ENCODE measurements around the gene HIPK4.
"Not testable (repeated sequence)": the region's sequence is repeated elsewhere in the genome, so short reads cannot be mapped to it uniquely, and the experiment has no call there.

HIPK4 gene

GRCh38 chr19:40416918-40417642, 27.1 kb upstream of the HIPK4 start:
- DNase-seq: no peak

GRCh38 chr19:40415768-40416167, 25.8 kb upstream of the HIPK4 start:
- DNase-seq: no peak

- no peak for DNase-seq
Observed at GRCh38 chr19:40414542-40415535, 24.9 kb upstream of the HIPK4 start.

GRCh38 chr19:40413291-40413845, 23.4 kb upstream of the HIPK4 start, which contains the start of gene PRX:
PRX (minus strand) TSS chr19:40413378; CDS start chr19:40407932, 5,446 bp downstream.
- no peak for DNase-seq

GRCh38 chr19:40412866-40413265, 22.9 kb upstream of the HIPK4 start:
- no peak for DNase-seq

- no peak for DNase-seq
Observed at GRCh38 chr19:40411958-40412499, 22.0 kb upstream of the HIPK4 start.

- no peak for DNase-seq
Observed at GRCh38 chr19:40411125-40411842, 21.3 kb upstream of the HIPK4 start.

- no peak for DNase-seq
Observed at GRCh38 chr19:40410030-40410389, 20.0 kb upstream of the HIPK4 start.

- DNase-seq: not testable (repeated sequence)
Observed at GRCh38 chr19:40408598-40408925, 18.6 kb upstream of the HIPK4 start.

- no peak for DNase-seq
Observed at GRCh38 chr19:40407714-40408597, 18.0 kb upstream of the HIPK4 start.

- DNase-seq: peak; percentile 61
Observed at GRCh38 chr19:40403262-40403984, 13.4 kb upstream of the HIPK4 start.

- no peak for DNase-seq
Observed at GRCh38 chr19:40400559-40400958, 10.6 kb upstream of the HIPK4 start.

GRCh38 chr19:40398417-40399131, 8.6 kb upstream of the HIPK4 start:
- peak; percentile 28 for DNase-seq

GRCh38 chr19:40397568-40397906, 7.6 kb upstream of the HIPK4 start:
- no peak for DNase-seq

- DNase-seq: no peak
Observed at GRCh38 chr19:40396886-40397567, 7.0 kb upstream of the HIPK4 start.

GRCh38 chr19:40395956-40396355, 6.0 kb upstream of the HIPK4 start:
- no peak for DNase-seq

GRCh38 chr19:40394816-40395210, 4.8 kb upstream of the HIPK4 start:
- no peak for DNase-seq

GRCh38 chr19:40393894-40394815, 4.2 kb upstream of the HIPK4 start:
- no peak for DNase-seq
